ENCODE results near the gene FAH. TPM values are rescaled to one million over a fixed set of nuclear protein-coding genes. Genes with fewer than 3 reads are reported as not detected.

Gene FAH
- total RNA-seq, 1 donor from 2014 or later = 3.4 TPM

Other genes starting within 250 kb of the FAH start
- 0.44 TPM in 1 of 2 replicates, not detected in the other for gene BCL2A1, start 181.8 kb upstream of the FAH start, total RNA-seq
- 153 and 205 TPM in 2 replicates for gene ZFAND6, start 93.3 kb upstream of the FAH start, total RNA-seq
- gene CTXND1, start 99.2 kb downstream of the FAH start, total RNA-seq = not detected in 2 replicates